Right ventricle myocardium superior (tissue), 1 donor: ENCODE measurements around the gene FES. TPM values are rescaled to one million over a fixed set of nuclear protein-coding genes. Genes with fewer than 3 reads are reported as not detected.

Source experiments
- ATAC-seq: fragments of 200-7000 bp; cut with Tn5 transposase; one replicate; pipeline ENCODE4 v1.9.1; 2020; ENCODE audit warnings: mild to moderate bottlenecking; ENCODE audit not compliant: poor library complexity
- DNase-seq: peaks from one replicate; pipeline ENCODE4 v3.0.0-alpha.2; 2020
- intact Hi-C: fragments of 100-400 bp; cut with DNase I; formaldehyde crosslinking; loops from one replicate; pipeline ENCODE4 v1.11.2; 2022
- total RNA-seq: library from RNA; stranded (reverse); fragmentation: NEBNext Ultra II Directional; extraction: Animal tissue kit (Norgen Biotek cat#: 25700); gene quantifications from one replicate; pipeline ENCODE4 v1.2.1, GENCODE V29; 2021
- donor health status: DM: no; HTN: yes; CAD: no; lungs with severe emphysema.

FES gene
- total RNA-seq, 1 donor from 2014 or later: 17.1 TPM

- DNase-seq: no peak
- intact Hi-C loops: no loop called here
- ATAC-seq: peak; percentile 13
These were observed 24.8 kb upstream of the FES start for GRCh38 chr15:90859234-90860131.

- intact Hi-C loops: no loop called here
- ATAC-seq (no peak), DNase-seq (no peak)
These were observed 23.9 kb upstream of the FES start for GRCh38 chr15:90860450-90860849.

- ATAC-seq: no peak
- intact Hi-C loops: no loop called here
- no peak for DNase-seq
These were observed 23.2 kb upstream of the FES start for GRCh38 chr15:90860942-90861675.

- ATAC-seq: no peak
- intact Hi-C loops: no loop called here
- no peak for DNase-seq
These were observed 21.8 kb upstream of the FES start for GRCh38 chr15:90862487-90862886.

GRCh38 chr15:90862964-90863778 is 21.1 kb upstream of the FES start:
- ATAC-seq: peak; percentile 73
- intact Hi-C loops: no loop called here
- DNase-seq: no peak

- intact Hi-C loops: no loop called here
- no peak for DNase-seq
- ATAC-seq: no peak
These were observed 20.3 kb upstream of the FES start for GRCh38 chr15:90863987-90864386.

- intact Hi-C loops: no loop called here
- no peak for ATAC-seq
- no peak for DNase-seq
These were observed 19.8 kb upstream of the FES start for GRCh38 chr15:90864507-90864906.

GRCh38 chr15:90865702-90866101 is 18.6 kb upstream of the FES start:
- DNase-seq (no peak), ATAC-seq (no peak)
- intact Hi-C loops: no loop called here

GRCh38 chr15:90866161-90866715 is 18.1 kb upstream of the FES start:
- intact Hi-C loops: no loop called here
- no peak for DNase-seq
- no peak for ATAC-seq

- ATAC-seq (no peak), DNase-seq (no peak)
- intact Hi-C loops: no loop called here
These were observed 17.5 kb upstream of the FES start for GRCh38 chr15:90866800-90867199.

- intact Hi-C loops: no loop called here
- no peak for DNase-seq
- no peak for ATAC-seq
These were observed 16.0 kb upstream of the FES start, which contains the start of gene FURIN for GRCh38 chr15:90868261-90868689. Gene FURIN, plus strand, starts transcription at chr15:90868588. Its CDS starts 7,153 bp downstream, at chr15:90875741.

GRCh38 chr15:90869140-90869541 is 15.2 kb upstream of the FES start:
- ATAC-seq: no peak
- no peak for DNase-seq
- intact Hi-C loops: no loop called here

GRCh38 chr15:90869601-90870353 is 14.5 kb upstream of the FES start:
- intact Hi-C loops: loop anchor here (5.0 kb wide), 1 partner anchor 152 kb away; the partner anchor contains the start of gene BLM
- DNase-seq (peak; percentile 89), ATAC-seq (peak; percentile 74)

GRCh38 chr15:90870354-90871138 is 13.8 kb upstream of the FES start:
- intact Hi-C loops: loop anchor here (5.0 kb wide), 1 partner anchor 153 kb away; the partner anchor contains the start of gene BLM
- ATAC-seq (peak; percentile 14), DNase-seq (no peak)

GRCh38 chr15:90871139-90871715 is 13.1 kb upstream of the FES start:
- intact Hi-C loops: loop anchor here (5.0 kb wide), 1 partner anchor 154 kb away; the partner anchor contains the start of gene BLM
- DNase-seq (no peak), ATAC-seq (peak; percentile 18)

- intact Hi-C loops: loop anchor here (5.0 kb wide), 1 partner anchor 155 kb away; the partner anchor contains the start of gene BLM
- ATAC-seq (peak; percentile 26), DNase-seq (no peak)
These were observed 12.4 kb upstream of the FES start for GRCh38 chr15:90871716-90872485.
